Activated CD4-positive, alpha-beta T cell treated with anti-CD3 and anti-CD28 coated beads, Interleukin-2, amount 10 ng/mL, durations not matched to agents 24 days and 14 days (primary cell): ENCODE results near the gene CCSER2. TPM values are rescaled to one million over a fixed set of nuclear protein-coding genes. Genes with fewer than 3 reads are reported as not detected.

Source experiments
- DNase-seq: peaks from one replicate; pipeline ENCODE4 v3.0.0; 2022
- H3K27ac Mint-ChIP-seq: one replicate; pipeline ENCODE4 v1.8.0; 2022; ENCODE audit warnings: mild to moderate bottlenecking, mixed read lengths
- H3K27me3 Mint-ChIP-seq: one replicate; pipeline ENCODE4 v1.8.0; 2022; ENCODE audit warnings: mixed read lengths
- H3K36me3 Mint-ChIP-seq: one replicate; pipeline ENCODE4 v1.8.0; 2022; ENCODE audit warnings: low read depth, mild to moderate bottlenecking, mixed read lengths
- H3K4me1 Mint-ChIP-seq: one replicate; pipeline ENCODE4 v1.8.0; 2021; ENCODE audit warnings: mixed read lengths
- H3K4me3 Mint-ChIP-seq: one replicate; pipeline ENCODE4 v1.8.0; 2022; ENCODE audit warnings: mild to moderate bottlenecking, moderate library complexity, mixed read lengths
- H3K9me3 Mint-ChIP-seq: one replicate; pipeline ENCODE4 v1.8.0; 2021; ENCODE audit warnings: mixed read lengths
- intact Hi-C: fragments of 100-400 bp; cut with micrococcal nuclease; formaldehyde crosslinking; loops from one replicate; pipeline ENCODE4 v1.15.1; 2023
- total RNA-seq: library from RNA; stranded (reverse); gene quantifications from 2 replicates; pipeline ENCODE4 v1.2.3, GENCODE V29; 2022

The CCSER2 gene
- total RNA-seq, 1 donor from 2014 or later, result 45.6 TPM

DNA sequence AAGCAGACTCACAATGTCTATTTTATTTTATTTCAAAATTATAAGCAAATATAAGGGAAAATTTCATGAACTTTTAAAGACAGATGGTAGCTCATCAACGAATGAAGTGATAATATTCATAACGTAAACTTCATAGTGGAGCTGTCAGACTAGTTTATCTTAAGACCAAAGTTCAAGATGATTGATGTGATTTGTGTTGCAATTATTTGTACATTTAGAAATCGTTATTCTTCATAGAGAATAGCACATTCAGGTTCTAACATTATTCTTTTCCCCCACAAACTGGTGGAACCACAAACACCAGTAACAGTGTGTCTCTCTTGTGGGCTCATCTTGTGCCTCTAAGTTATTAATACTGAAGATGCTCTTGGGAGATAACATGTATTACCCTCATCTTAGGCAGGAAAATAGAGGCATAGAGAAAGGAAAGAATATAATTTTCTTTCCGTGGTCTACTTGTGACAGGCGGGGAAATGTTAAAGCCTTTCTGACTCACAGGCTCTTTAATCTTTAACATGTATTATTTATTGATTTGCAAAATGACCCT is 37.0 kb downstream of the CCSER2 start:
- intact Hi-C loops, result no loop called here
- Mint-ChIP-seq H3K9me3 (no peaks in the 10 kb centered on the region), H3K36me3 (peaks cover 15% of the 10 kb centered on the region), H3K4me1 (peaks cover 32% of the 10 kb centered on the region), H3K27ac (no peak overlapping the region), H3K27me3 (no peaks in the 10 kb centered on the region), H3K4me3 (no peak overlapping the region)
- no peak for DNase-seq

DNA sequence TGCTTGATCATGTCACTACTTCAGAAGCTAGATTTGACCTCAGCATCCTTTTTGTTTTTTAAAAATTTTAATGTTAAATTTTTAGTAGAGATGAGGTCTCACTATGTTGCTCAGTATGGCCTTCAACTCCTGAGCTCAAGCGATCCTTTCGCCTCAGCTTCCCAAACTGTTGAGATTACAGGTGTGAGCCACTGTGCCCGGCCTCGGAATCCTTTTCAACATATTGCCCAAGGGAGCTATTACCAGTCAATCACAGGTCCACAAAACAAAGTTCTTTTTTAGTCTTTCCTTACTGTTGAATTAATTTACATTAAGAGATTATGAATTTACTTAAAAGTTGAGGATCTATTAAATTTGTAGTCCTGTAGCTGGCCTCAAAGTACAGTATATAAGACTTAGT is 37.7 kb downstream of the CCSER2 start:
- Mint-ChIP-seq H3K27me3 (no peaks in the 10 kb centered on the region), H3K4me1 (peaks cover 26% of the 10 kb centered on the region), H3K9me3 (no peaks in the 10 kb centered on the region), H3K4me3 (no peak overlapping the region), H3K27ac (no peak overlapping the region), H3K36me3 (peaks cover 18% of the 10 kb centered on the region)
- intact Hi-C loops, result no loop called here
- DNase-seq, result no peak

DNA sequence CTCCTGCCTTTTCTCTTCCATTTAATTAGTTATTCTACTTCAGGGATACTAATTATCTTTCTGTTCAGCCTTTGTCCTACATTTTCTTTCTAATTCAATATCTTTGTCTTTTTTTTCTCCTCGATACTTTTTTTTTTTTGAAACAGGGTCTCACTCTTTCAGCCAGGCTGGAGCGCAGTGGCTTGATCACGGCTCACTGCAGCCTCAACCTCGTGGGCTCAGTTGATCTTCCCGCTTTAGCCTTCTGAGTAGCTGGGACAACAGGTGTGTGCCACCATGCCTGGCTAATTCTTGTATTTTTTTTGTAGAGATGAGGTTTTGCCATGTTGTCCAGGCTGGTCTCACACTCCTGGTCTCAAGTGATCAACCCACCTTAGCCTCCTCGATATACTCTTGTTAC is 38.9 kb downstream of the CCSER2 start:
- Mint-ChIP-seq H3K36me3 (peaks cover 24% of the 10 kb centered on the region), H3K4me3 (no peak overlapping the region), H3K4me1 (peaks cover 27% of the 10 kb centered on the region), H3K9me3 (no peaks in the 10 kb centered on the region), H3K27ac (no peak overlapping the region), H3K27me3 (no peaks in the 10 kb centered on the region)
- DNase-seq, result no peak
- intact Hi-C loops, result no loop called here

DNA sequence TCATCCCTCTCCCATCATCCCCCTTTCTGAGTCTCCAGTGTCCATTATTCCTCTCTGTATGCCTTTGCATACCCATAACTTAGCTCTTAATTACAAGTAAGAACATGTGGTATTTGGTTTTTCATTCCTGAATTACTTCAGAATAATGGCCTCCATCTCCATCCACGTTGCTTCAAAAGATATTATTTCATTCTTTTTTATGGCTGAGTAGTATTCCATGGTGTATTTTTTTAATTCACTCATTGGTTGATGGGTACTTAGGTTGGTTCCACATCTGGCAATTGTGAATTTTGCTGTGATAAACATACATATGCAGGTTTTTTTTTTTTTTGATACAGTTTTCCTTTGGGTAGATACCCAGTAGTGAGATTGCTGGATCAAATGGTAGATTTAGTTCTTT is 40.4 kb downstream of the CCSER2 start:
- H3K4me1 Mint-ChIP-seq, result peaks cover 19% of the 10 kb centered on the region
- no peak for DNase-seq
- no peaks in the 10 kb centered on the region for H3K27me3 Mint-ChIP-seq
- intact Hi-C loops, result no loop called here
- no peak overlapping the region for H3K27ac Mint-ChIP-seq
- H3K36me3 Mint-ChIP-seq, result peaks cover 21% of the 10 kb centered on the region
- no peaks in the 10 kb centered on the region for H3K9me3 Mint-ChIP-seq
- H3K4me3 Mint-ChIP-seq, result no peak overlapping the region

DNA sequence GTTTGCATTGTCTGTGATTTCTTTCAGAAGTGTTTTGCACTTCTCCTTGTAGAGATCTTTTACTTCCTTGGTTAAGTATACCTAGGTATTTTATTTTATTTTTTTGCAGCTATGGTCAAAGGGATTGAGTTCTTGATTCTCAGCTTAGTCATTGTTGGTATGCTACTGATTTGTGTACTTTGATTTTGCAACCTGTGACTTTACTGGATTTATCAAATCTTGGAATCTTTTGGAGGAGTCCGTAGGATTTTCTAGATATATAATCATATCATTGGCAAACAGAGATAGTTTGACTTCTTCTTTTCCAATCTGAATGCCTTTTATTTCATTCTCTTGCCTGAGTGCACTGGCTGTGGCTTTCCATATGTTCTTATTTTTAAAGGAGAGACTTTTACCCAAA is 41.9 kb downstream of the CCSER2 start:
- no peak overlapping the region for H3K27ac Mint-ChIP-seq
- no peak for DNase-seq
- H3K4me3 Mint-ChIP-seq, result no peak overlapping the region
- H3K36me3 Mint-ChIP-seq, result peaks cover 24% of the 10 kb centered on the region
- intact Hi-C loops, result no loop called here
- peaks cover 20% of the 10 kb centered on the region for H3K4me1 Mint-ChIP-seq
- no peaks in the 10 kb centered on the region for H3K9me3 Mint-ChIP-seq
- H3K27me3 Mint-ChIP-seq, result no peaks in the 10 kb centered on the region

DNA sequence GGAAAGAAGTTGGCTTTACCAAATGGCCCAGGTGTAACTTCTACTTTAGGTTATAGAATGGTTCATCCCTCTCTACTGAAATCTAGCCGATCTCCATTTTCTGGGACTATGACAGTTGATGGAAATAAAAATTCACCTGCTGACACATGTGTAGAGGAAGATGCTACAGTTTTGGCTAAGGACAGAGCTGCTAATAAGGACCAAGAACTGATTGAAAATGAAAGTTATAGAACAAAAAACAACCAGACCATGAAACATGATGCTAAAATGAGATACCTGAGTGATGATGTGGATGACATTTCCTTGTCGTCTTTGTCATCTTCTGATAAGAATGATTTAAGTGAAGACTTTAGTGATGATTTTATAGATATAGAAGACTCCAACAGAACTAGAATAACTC is 43.6 kb downstream of the CCSER2 start:
- Mint-ChIP-seq H3K27me3 (no peaks in the 10 kb centered on the region), H3K36me3 (peaks cover 28% of the 10 kb centered on the region), H3K4me1 (peaks cover 22% of the 10 kb centered on the region), H3K27ac (peak overlapping the region; percentile 43), H3K9me3 (no peaks in the 10 kb centered on the region), H3K4me3 (no peak overlapping the region)
- DNase-seq, result no peak
- intact Hi-C loops, result no loop called here

DNA sequence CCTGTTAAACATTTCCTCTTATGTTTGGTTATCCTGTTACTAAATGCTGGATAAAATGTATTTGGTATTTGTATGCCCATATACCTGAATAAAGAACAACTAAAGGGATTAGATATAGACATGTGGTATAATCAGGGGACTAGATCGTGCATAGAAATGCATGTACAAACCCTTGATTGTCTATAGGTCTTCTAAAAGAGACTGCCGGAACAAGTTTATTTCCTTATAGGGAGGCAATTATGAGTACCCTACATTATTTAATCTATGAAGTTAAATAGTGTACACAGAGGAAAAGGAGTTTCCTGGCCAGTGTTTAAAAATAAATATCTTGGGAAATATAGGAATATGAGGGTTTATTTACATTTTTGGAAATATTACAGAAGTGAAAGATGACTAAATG is 44.6 kb downstream of the CCSER2 start:
- Mint-ChIP-seq H3K9me3 (no peaks in the 10 kb centered on the region), H3K27me3 (no peaks in the 10 kb centered on the region), H3K4me3 (no peak overlapping the region), H3K27ac (no peak overlapping the region), H3K36me3 (peaks cover 29% of the 10 kb centered on the region), H3K4me1 (peaks cover 21% of the 10 kb centered on the region)
- no peak for DNase-seq
- intact Hi-C loops, result no loop called here

DNA sequence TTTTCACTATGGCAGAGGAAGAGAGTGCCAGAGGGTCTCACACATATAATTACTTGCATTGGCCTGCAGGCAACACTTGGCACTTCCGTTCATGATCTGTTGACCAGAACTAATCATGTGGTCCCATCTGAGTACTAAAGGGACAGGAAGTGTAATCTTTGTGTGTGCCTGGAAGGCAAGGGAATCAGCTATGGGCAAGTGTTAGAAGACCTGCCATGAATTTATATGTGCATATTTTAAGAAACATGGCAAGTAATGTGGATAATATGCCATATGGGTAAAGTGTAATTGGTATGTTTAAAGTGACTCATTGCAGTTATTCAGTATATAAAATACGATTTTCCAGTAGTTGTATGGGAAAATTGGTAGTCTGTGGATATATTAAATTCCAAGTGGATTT is 46.1 kb downstream of the CCSER2 start:
- Mint-ChIP-seq H3K27ac (no peak overlapping the region), H3K36me3 (peaks cover 30% of the 10 kb centered on the region), H3K9me3 (no peaks in the 10 kb centered on the region), H3K27me3 (no peaks in the 10 kb centered on the region), H3K4me3 (no peak overlapping the region), H3K4me1 (peaks cover 19% of the 10 kb centered on the region)
- no peak for DNase-seq
- intact Hi-C loops, result loop anchor here (2.0 kb wide), 1 partner anchor 22 kb away; no protein-coding TSS in a partner anchor

DNA sequence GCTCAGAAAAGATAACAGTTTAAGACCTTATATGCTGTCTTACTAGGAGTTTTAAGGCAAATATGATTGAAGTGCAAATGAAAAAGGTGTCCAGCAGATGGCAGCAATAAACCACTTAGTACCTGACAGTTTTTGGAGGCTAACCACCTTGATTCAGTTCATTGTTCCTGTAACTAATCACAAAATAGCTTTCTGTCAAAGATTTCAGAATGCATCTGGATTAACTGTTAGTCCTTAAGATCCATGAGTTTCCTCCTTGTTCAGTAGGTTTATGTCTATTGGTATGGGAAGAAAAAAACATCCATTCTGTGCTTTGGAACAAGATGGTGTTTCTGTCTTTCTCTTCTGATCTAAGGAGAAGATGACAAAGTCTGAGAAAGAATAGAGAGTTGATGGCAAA is 46.6 kb downstream of the CCSER2 start:
- Mint-ChIP-seq H3K36me3 (peaks cover 32% of the 10 kb centered on the region), H3K4me1 (peaks cover 17% of the 10 kb centered on the region)

DNA sequence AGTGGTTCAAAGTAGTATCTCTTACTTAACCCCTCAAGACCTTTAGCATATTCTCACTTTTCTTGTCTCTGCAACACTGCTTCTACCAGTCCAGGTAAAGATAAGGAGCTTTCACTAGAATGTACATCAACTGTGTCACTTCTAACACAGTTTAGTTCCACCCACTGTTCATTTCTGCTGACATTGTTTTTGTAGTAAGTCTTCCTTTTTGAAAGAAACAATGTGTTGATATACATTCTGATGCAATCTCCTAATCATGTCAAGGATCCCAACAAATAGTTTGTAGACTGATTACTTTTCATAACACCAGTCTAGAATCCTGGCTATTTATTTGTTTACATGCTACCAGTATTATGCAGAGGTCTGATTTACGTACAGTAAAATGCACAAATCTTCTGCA is 47.5 kb downstream of the CCSER2 start:
- no peak overlapping the region for H3K27ac Mint-ChIP-seq
- intact Hi-C loops, result loop anchor here (1.0 to 5.0 kb wide), 5 partner anchors 23 to 341 kb away; no protein-coding TSS in a partner anchor

More for the DNA sequence above, 46.6 kb downstream of the CCSER2 start:
- H3K27me3 Mint-ChIP-seq, result no peaks in the 10 kb centered on the region
- no peaks in the 10 kb centered on the region for H3K9me3 Mint-ChIP-seq
- H3K4me3 Mint-ChIP-seq, result no peak overlapping the region
- H3K27ac Mint-ChIP-seq, result no peak overlapping the region
- intact Hi-C loops, result loop anchor here (1.0 to 5.0 kb wide), 5 partner anchors 22 to 342 kb away; no protein-coding TSS in a partner anchor
- DNase-seq, result peak; percentile 82

DNA sequence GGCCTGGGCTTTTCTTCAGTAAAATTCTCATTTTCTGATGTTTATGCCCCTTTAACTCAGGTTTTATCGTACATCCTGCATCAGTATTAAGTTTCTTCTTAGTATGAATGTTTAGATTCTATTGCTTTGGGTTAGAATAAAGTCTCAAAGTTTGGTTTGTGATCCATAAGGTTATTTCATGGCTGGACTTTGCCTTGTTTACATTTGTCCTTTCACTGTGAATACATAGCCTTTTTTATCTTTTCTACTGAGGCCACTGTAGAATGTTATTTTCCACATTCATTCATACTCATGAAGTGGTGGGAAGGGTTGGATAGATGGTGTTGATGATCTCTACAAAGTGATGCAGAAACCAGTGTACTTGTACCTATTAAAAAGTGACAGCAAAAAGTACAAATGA is 59.8 kb downstream of the CCSER2 start:
- Mint-ChIP-seq H3K36me3 (peaks cover 44% of the 10 kb centered on the region), H3K4me1 (no peaks in the 10 kb centered on the region), H3K9me3 (peaks cover 19% of the 10 kb centered on the region), H3K27me3 (no peaks in the 10 kb centered on the region), H3K27ac (no peak overlapping the region), H3K4me3 (no peak overlapping the region)
- intact Hi-C loops, result no loop called here
- no peak for DNase-seq

More for the DNA sequence above, 47.5 kb downstream of the CCSER2 start:
- peaks cover 3% of the 10 kb centered on the region for H3K9me3 Mint-ChIP-seq
- DNase-seq, result no peak
- H3K36me3 Mint-ChIP-seq, result peaks cover 38% of the 10 kb centered on the region
- H3K4me3 Mint-ChIP-seq, result no peak overlapping the region
- no peaks in the 10 kb centered on the region for H3K27me3 Mint-ChIP-seq
- H3K4me1 Mint-ChIP-seq, result peaks cover 16% of the 10 kb centered on the region

DNA sequence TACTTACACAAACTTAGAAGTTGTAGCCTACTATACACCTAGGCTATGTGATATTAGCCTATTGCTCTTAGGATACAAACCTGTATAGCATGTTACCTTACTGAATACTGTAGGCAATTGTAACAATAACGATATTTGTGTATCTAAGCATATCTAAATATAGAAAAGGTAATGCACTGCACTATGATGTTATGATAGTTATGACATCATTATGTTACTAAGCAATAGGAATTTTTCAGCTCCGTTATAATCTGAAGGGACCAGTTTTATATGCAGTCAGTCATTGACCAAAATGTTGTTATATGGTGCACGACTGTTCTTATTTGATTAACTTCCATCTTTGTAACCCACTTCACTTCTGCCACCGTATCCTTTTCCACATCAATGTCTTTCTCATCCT is 62.0 kb downstream of the CCSER2 start:
- DNase-seq, result no peak
- Mint-ChIP-seq H3K9me3 (peaks cover 8% of the 10 kb centered on the region), H3K27ac (no peak overlapping the region), H3K4me1 (peaks cover 2% of the 10 kb centered on the region), H3K27me3 (no peaks in the 10 kb centered on the region), H3K4me3 (no peak overlapping the region), H3K36me3 (peaks cover 31% of the 10 kb centered on the region)
- intact Hi-C loops, result no loop called here

DNA sequence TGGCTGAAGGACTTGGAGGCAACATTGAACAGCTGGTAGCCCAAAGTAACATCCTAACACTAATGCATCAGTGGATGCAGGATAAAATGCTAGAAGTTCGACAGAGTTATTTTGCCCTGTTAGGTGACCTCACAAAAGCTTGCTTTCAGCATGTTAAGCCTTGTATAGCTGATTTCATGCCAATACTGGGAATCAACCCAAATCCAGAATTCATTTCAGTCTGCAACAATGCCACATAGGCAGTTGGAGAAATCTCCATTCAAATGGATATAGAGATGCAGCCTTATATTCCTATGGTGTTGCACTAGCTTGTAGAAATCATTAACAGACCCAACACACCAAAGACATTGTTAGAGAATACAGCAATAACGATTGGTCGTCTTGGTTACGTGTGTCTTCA is 62.9 kb downstream of the CCSER2 start:
- intact Hi-C loops, result no loop called here
- peaks cover 33% of the 10 kb centered on the region for H3K36me3 Mint-ChIP-seq
- no peak overlapping the region for H3K27ac Mint-ChIP-seq
- no peaks in the 10 kb centered on the region for H3K27me3 Mint-ChIP-seq
- DNase-seq, result no peak
- H3K9me3 Mint-ChIP-seq, result peaks cover 3% of the 10 kb centered on the region
- no peak overlapping the region for H3K4me3 Mint-ChIP-seq
- H3K4me1 Mint-ChIP-seq, result peaks cover 4% of the 10 kb centered on the region

DNA sequence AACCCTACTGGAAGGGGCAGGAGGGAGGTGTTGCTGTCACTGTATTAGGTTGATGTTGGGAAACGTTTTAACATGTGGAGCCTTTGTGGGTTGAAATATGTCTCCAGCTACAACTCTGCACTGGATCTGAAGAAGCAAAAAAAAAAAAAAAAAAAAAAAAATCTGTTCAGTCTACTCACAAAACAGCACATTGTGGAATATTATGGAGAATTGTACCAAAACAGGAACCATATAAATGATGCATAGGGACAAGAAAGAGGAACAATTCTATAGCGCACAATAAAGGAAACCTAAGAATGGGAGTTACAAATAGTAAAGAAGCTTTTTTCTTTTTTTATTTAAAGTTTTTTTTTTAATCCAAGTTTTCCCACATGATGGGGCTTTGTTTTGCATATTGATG is 63.8 kb downstream of the CCSER2 start:
- Mint-ChIP-seq H3K9me3 (peaks cover 3% of the 10 kb centered on the region), H3K4me3 (no peak overlapping the region), H3K27ac (no peak overlapping the region), H3K36me3 (peaks cover 33% of the 10 kb centered on the region), H3K4me1 (peaks cover 4% of the 10 kb centered on the region), H3K27me3 (no peaks in the 10 kb centered on the region)
- intact Hi-C loops, result no loop called here
- DNase-seq, result no peak

DNA sequence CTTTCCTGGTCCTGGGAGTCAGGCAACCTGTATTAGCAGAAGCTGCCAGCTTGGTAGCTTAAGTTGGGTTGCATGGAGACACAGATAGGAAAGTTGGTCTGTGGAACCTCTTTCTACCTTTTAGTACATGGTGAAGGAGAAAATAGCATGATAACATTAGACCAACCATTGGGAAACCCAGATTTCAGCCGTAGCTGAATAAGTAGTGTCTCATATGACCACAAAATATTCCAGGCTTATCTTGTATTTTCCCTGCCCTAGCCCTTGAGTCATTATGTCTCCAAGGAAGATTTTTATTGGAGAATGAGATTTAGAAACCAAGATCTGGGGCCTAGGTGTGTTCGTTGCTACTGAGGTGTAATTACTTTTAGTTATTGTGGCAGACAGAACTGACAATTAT is 67.2 kb downstream of the CCSER2 start:
- peaks cover 7% of the 10 kb centered on the region for H3K4me1 Mint-ChIP-seq
- peaks cover 39% of the 10 kb centered on the region for H3K36me3 Mint-ChIP-seq
- peaks cover 7% of the 10 kb centered on the region for H3K9me3 Mint-ChIP-seq
- H3K4me3 Mint-ChIP-seq, result no peak overlapping the region
- H3K27me3 Mint-ChIP-seq, result no peaks in the 10 kb centered on the region
- no peak overlapping the region for H3K27ac Mint-ChIP-seq
- DNase-seq, result no peak
- intact Hi-C loops, result no loop called here
